GM23338 (cell line): ENCODE results near the gene TRIP10. TPM values are rescaled to one million over a fixed set of nuclear protein-coding genes. Genes with fewer than 3 reads are reported as not detected.

Source experiments
- ATAC-seq: fragments of 200-7000 bp; cut with Tn5 transposase; 3 replicates; pipeline ENCODE4 v1.9.1; 2020
- DNase-seq: peaks from one replicate; pipeline ENCODE4 v3.0.0-alpha.2; 2015; ENCODE audit warnings: low spot score
- H2AFZ ChIP-seq: fragments of 200-600 bp; sonication (generic); 2 replicates; pipeline ENCODE4 v1.8.0; 2016; ENCODE audit warnings: antibody characterized with exemption, mild to moderate bottlenecking, moderate library complexity
- H3F3A ChIP-seq: fragments of 200-600 bp; sonication (generic); replicated peaks from 2 replicates; pipeline ENCODE4 v1.8.0; 2017; ENCODE audit warnings: antibody characterized with exemption, mixed run types, low read depth
- H3K27ac ChIP-seq: fragments of 200-600 bp; sonication (generic); 2 replicates; pipeline ENCODE4 v1.6.1; 2016; ENCODE audit warnings: low read depth
- H3K27me3 ChIP-seq: fragments of 200-600 bp; sonication (generic); 2 replicates; pipeline ENCODE4 v1.8.0; 2016; ENCODE audit warnings: mild to moderate bottlenecking, mixed run types, moderate library complexity; ENCODE audit not compliant: insufficient read depth
- H3K36me3 ChIP-seq: fragments of 200-600 bp; sonication (generic); 2 replicates; pipeline ENCODE4 v1.8.0; 2016; ENCODE audit warnings: mild to moderate bottlenecking; ENCODE audit not compliant: insufficient read depth
- H3K4me1 ChIP-seq: fragments of 200-600 bp; sonication (generic); 2 replicates; pipeline ENCODE4 v1.8.0; 2016; ENCODE audit warnings: mild to moderate bottlenecking, moderate library complexity; ENCODE audit not compliant: insufficient read depth
- H3K4me2 ChIP-seq: fragments of 200-600 bp; sonication (generic); 2 replicates; pipeline ENCODE4 v1.7.1; 2017; ENCODE audit warnings: mixed run types
- H3K4me3 ChIP-seq: fragments of 200-600 bp; sonication (generic); 2 replicates; pipeline ENCODE4 v1.6.1; 2016; ENCODE audit warnings: mixed run types
- H3K79me2 ChIP-seq: fragments of 200-600 bp; sonication (generic); replicated peaks from 2 replicates; pipeline ENCODE4 v1.8.0; 2017; ENCODE audit warnings: mild to moderate bottlenecking; ENCODE audit not compliant: insufficient read depth
- H3K9me2 ChIP-seq: fragments of 200-600 bp; sonication (generic); 2 replicates; pipeline ENCODE4 v1.8.0; 2017; ENCODE audit not compliant: insufficient read depth
- H4K20me1 ChIP-seq: fragments of 200-600 bp; sonication (generic); replicated peaks from 2 replicates; pipeline ENCODE4 v1.8.0; 2017; ENCODE audit warnings: mild to moderate bottlenecking; ENCODE audit not compliant: insufficient read depth
- H3K27ac Mint-ChIP-seq: 2 replicates; pipeline ENCODE4 v1.8.0; 2020; ENCODE audit warnings: inconsistent platforms, mild to moderate bottlenecking, moderate library complexity, mixed read lengths
- H3K27me3 Mint-ChIP-seq: 3 replicates; pipeline ENCODE4 v1.8.0; 2022; ENCODE audit warnings: low read depth, mild to moderate bottlenecking, moderate library complexity, mixed read lengths, inconsistent platforms; ENCODE audit not compliant: insufficient read depth, poor library complexity
- H3K36me3 Mint-ChIP-seq: 3 replicates; pipeline ENCODE4 v1.8.0; 2021; ENCODE audit warnings: low read depth, mild to moderate bottlenecking, inconsistent platforms, moderate library complexity, mixed read lengths
- H3K4me1 Mint-ChIP-seq: 3 replicates; pipeline ENCODE4 v1.8.0; 2020; ENCODE audit warnings: mild to moderate bottlenecking, inconsistent platforms, mixed read lengths
- H3K4me3 Mint-ChIP-seq: 3 replicates; pipeline ENCODE4 v1.8.0; 2021; ENCODE audit warnings: moderate library complexity, mild to moderate bottlenecking, inconsistent platforms, mixed read lengths
- H3K9me3 Mint-ChIP-seq: 3 replicates; pipeline ENCODE4 v1.8.0; 2020; ENCODE audit warnings: moderate library complexity, mild to moderate bottlenecking, inconsistent platforms, mixed read lengths
- CREB1 ChIP-seq: fragments of 250-450 bp; sonication (Bioruptor Pico); IDR thresholded peaks from 2 replicates; pipeline ENCODE4 v1.5.0; 2020; ENCODE audit warnings: low read depth, mild to moderate bottlenecking, moderate library complexity
- EZH2 ChIP-seq: fragments of 200-600 bp; sonication (generic); IDR thresholded peaks from one replicate; pipeline ENCODE4 v1.8.0; 2017; ENCODE audit warnings: antibody characterized with exemption, mild to moderate bottlenecking, low read depth; ENCODE audit not compliant: unreplicated experiment
- EZH2phosphoT487 ChIP-seq: fragments of 200-600 bp; sonication (generic); IDR thresholded peaks from one replicate; pipeline ENCODE4 v1.8.1; 2018; ENCODE audit warnings: antibody characterized with exemption; ENCODE audit not compliant: unreplicated experiment
- JUNB ChIP-seq: IDR thresholded peaks from one replicate; pipeline ENCODE4 v1.6.1; 2016; ENCODE audit warnings: antibody characterized with exemption; ENCODE audit not compliant: unreplicated experiment
- NANOG ChIP-seq: IDR thresholded peaks from 2 replicates; pipeline ENCODE4 v1.6.1; 2016; ENCODE audit warnings: antibody characterized with exemption, borderline replicate concordance
- POLR2AphosphoS5 ChIP-seq: IDR thresholded peaks from 2 replicates; pipeline ENCODE4 v1.6.1; 2016; ENCODE audit warnings: antibody characterized with exemption, low read depth
- STAT1 ChIP-seq: IDR thresholded peaks from one replicate; pipeline ENCODE4 v1.6.1; 2016; ENCODE audit warnings: antibody characterized with exemption; ENCODE audit not compliant: unreplicated experiment
- ZNF114 ChIP-seq: fragments of 250-450 bp; sonication (Bioruptor Pico); IDR thresholded peaks from 2 replicates; pipeline ENCODE4 v1.5.0; 2020; ENCODE audit warnings: mild to moderate bottlenecking, moderate library complexity
- ZNF331 ChIP-seq: fragments of 250-450 bp; sonication (Bioruptor Pico); IDR thresholded peaks from 2 replicates; pipeline ENCODE4 v1.5.0; 2020; ENCODE audit warnings: low read depth, mild to moderate bottlenecking, moderate library complexity
- polyA plus RNA-seq: library from polyadenylated mRNA; unstranded; fragments of >200 nt; fragmentation: Nextera tagmentation; extraction: Ambion mirVana; gene quantifications from 2 replicates; pipeline ENCODE4 v1.2.1, GENCODE V29; 2016
- total RNA-seq: library from RNA; depleted of rRNA; stranded (reverse); fragments of >200 nt; shearing (Covaris generic); gene quantifications from 2 replicates; pipeline ENCODE4 v1.2.3, GENCODE V29; 2014
- TF ChIP-seq, protein P1 (sequence below), 2 experiments: fragments of 200-600 bp in 1 of 2; sonication (generic) in 1 of 2; conservative IDR thresholded peaks; 2 replicates each; pipeline versions ENCODE4 v1.5.1 to v1.6.1; 2016 to 2017; ENCODE audit warnings: antibody characterized with exemption in 2 of 2, low read depth in 2 of 2, mild to moderate bottlenecking in 2 of 2, moderate library complexity in 1 of 2
- TF ChIP-seq, protein P2 (sequence below): IDR thresholded peaks from 2 replicates; pipeline ENCODE4 v1.6.1; 2016; ENCODE audit warnings: antibody characterized with exemption
- TF ChIP-seq, protein P3 (sequence below): IDR thresholded peaks from one replicate; pipeline ENCODE4 v1.6.1; 2018; ENCODE audit warnings: antibody characterized with exemption; ENCODE audit not compliant: unreplicated experiment

The TRIP10 gene
- total and polyA plus RNA-seq, 2 experiments from 2014 or later, result 56.8 to 68.5 TPM

DNA sequence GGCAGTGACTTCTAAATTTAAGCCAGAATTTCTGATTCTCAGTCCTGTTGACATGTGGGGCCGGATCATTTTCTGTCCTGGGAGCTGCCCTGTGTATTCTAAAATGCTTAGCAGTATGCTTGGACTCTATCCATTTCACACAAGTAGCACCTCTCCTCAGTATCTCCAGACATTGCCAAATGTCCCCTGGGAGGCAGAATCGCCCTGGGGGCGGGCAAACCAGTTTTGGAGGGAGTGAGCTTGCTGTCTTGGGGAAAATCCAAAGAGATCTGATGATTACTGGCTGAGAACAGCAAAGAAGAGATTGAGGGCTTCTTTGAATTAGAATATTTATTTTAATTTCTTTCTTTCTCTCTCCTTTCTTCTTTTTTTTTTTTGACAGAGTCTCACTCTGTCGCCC, 49.4 kb downstream of the TRIP10 start (continued):
- TF ChIP-seq, protein P1, sequence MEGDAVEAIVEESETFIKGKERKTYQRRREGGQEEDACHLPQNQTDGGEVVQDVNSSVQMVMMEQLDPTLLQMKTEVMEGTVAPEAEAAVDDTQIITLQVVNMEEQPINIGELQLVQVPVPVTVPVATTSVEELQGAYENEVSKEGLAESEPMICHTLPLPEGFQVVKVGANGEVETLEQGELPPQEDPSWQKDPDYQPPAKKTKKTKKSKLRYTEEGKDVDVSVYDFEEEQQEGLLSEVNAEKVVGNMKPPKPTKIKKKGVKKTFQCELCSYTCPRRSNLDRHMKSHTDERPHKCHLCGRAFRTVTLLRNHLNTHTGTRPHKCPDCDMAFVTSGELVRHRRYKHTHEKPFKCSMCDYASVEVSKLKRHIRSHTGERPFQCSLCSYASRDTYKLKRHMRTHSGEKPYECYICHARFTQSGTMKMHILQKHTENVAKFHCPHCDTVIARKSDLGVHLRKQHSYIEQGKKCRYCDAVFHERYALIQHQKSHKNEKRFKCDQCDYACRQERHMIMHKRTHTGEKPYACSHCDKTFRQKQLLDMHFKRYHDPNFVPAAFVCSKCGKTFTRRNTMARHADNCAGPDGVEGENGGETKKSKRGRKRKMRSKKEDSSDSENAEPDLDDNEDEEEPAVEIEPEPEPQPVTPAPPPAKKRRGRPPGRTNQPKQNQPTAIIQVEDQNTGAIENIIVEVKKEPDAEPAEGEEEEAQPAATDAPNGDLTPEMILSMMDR (conservative IDR thresholded peaks at IDR 0.05; ENCODE audit: low read depth in 2 of 2), result no peak
- TF ChIP-seq EZH2 (no peak), JUNB (no peak), ZNF331 (CRISPR knock-in tag) (no peak), NANOG (no peak), POLR2AphosphoS5 (no peak), STAT1 (no peak), EZH2phosphoT487 (no peak), CREB1 (CRISPR knock-in tag) (no peak), ZNF114 (no peak)
- TF ChIP-seq, protein P2, sequence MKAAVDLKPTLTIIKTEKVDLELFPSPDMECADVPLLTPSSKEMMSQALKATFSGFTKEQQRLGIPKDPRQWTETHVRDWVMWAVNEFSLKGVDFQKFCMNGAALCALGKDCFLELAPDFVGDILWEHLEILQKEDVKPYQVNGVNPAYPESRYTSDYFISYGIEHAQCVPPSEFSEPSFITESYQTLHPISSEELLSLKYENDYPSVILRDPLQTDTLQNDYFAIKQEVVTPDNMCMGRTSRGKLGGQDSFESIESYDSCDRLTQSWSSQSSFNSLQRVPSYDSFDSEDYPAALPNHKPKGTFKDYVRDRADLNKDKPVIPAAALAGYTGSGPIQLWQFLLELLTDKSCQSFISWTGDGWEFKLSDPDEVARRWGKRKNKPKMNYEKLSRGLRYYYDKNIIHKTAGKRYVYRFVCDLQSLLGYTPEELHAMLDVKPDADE, result no peak
- TF ChIP-seq, protein P3, sequence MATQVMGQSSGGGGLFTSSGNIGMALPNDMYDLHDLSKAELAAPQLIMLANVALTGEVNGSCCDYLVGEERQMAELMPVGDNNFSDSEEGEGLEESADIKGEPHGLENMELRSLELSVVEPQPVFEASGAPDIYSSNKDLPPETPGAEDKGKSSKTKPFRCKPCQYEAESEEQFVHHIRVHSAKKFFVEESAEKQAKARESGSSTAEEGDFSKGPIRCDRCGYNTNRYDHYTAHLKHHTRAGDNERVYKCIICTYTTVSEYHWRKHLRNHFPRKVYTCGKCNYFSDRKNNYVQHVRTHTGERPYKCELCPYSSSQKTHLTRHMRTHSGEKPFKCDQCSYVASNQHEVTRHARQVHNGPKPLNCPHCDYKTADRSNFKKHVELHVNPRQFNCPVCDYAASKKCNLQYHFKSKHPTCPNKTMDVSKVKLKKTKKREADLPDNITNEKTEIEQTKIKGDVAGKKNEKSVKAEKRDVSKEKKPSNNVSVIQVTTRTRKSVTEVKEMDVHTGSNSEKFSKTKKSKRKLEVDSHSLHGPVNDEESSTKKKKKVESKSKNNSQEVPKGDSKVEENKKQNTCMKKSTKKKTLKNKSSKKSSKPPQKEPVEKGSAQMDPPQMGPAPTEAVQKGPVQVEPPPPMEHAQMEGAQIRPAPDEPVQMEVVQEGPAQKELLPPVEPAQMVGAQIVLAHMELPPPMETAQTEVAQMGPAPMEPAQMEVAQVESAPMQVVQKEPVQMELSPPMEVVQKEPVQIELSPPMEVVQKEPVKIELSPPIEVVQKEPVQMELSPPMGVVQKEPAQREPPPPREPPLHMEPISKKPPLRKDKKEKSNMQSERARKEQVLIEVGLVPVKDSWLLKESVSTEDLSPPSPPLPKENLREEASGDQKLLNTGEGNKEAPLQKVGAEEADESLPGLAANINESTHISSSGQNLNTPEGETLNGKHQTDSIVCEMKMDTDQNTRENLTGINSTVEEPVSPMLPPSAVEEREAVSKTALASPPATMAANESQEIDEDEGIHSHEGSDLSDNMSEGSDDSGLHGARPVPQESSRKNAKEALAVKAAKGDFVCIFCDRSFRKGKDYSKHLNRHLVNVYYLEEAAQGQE, result no peak

DNA sequence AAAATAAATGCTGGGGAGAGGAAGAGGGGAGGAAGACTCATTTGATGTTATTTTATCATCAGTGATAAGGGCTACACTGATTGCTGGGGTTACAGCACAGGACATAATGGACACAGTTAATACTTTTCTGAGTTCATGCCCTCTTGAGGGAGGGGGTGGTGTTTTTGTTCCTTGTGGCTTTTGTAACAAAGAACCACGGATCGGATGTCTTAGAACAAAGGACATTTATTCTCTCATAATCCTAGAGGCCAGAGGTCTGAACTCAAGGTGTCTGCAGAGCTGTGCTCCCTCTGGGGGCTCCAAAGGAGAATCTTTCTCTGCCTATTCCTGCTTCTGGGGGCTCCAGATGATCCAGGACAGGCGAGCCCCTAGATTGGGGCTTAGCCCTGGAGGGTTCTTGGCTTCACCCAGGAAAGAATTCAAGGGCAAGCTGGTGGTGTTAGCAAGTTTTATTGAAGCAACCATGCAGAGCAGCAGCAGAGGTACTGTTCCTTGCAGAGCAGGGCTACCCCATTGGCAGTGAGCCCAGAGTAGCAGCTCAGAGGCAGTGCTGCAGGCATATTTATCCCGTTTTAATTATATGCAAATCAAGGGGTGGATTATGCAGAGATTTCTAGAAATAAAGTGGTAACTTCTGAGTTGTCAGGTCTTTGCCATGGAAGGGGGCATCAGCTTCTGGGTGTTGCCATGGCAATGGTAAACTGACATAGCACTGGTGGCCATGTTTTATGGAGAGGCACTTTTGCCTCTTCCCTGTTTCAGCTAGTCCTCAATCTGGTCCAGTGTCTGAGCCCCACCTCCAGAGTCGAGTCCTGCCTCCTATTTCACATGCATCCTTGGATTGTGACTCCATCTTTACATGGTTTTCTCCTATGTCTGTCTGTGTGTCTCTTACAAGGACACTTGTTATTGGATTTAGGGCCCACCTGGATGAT, 51.0 kb downstream of the TRIP10 start:
- Histone ChIP-seq H3K9me2 (no peaks in the 10 kb centered on the region), H4K20me1 (no peaks in the 10 kb centered on the region), H3K4me3 (no peak overlapping the region), H3K79me2 (no peaks in the 10 kb centered on the region), H3K4me1 (no peaks in the 10 kb centered on the region), H3K4me2 (no peak overlapping the region), H2AFZ (no peak overlapping the region), H3K27me3 (no peaks in the 10 kb centered on the region), H3K27ac (no peak overlapping the region), H3K36me3 (no peaks in the 10 kb centered on the region), H3F3A (no peaks in the 10 kb centered on the region)
- H3K27ac Mint-ChIP-seq, result no peak overlapping the region
- no peak overlapping the region for H3K4me3 Mint-ChIP-seq
- H3K4me1 Mint-ChIP-seq, result no peaks in the 10 kb centered on the region
- DNase-seq (no peak), ATAC-seq (no peak)
- H3K9me3 Mint-ChIP-seq, result peaks cover 91% of the 10 kb centered on the region
- peaks cover 37% of the 10 kb centered on the region for H3K36me3 Mint-ChIP-seq
- H3K27me3 Mint-ChIP-seq, result peaks cover 4% of the 10 kb centered on the region
- no peak for TF ChIP-seq JUNB
- TF ChIP-seq ZNF114, result no peak
